ENCODE measurements around the gene TUSC2.

DNA sequence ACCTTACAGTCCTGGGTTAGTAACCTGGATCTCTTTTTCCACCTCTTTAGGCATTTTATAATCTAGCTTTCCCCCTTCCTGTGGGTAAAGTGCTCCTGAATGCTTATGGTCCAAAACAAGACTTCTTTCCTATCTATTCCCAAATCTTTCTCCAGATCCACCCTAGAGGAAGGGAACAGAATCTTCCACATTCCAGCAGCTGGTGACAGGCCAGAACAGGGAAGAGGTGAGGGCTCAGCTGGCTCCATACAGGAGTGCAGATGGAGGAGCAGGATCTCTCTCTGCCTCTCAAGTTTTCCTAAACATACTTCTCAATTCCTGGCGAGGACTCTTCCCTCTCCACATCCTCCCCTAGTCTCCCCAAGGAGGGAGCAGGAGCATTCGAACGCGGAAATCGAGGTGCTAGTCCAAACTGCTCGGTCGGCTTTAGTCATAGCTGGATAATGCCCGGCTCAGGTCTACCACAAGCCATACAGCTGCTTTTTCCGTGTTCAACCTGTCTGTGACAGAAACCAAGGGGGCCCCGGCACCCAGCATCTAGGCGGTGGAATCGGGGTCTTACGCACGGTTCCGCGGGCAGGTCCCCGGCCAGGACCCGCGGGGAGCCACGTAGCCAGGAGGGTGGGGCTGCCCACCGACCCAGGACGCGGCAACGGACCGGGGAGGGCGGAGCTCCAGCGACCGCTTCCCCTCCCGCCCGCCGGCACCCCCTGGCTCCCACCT is 8.6 kb upstream of the TUSC2 start:
- no peak for TF ChIP-seq CTCF (IDR thresholded peaks at IDR 0.05)
- TF ChIP-seq POLR2A (IDR thresholded peaks at IDR 0.05) = no peak
